PC-3 (cell line): ENCODE results near the gene CRIP2. TPM values are rescaled to one million over a fixed set of nuclear protein-coding genes. Genes with fewer than 3 reads are reported as not detected.
A peak's percentile ranks its signal among the peaks of the same experiment; 100 is the strongest.

Experiments
- ATAC-seq: fragments of 200-7000 bp; cut with Tn5 transposase; 2 replicates; pipeline ENCODE4 v1.9.1; 2020; ENCODE audit warnings: mild to moderate bottlenecking, moderate library complexity
- BruUV-seq: library from RNA; stranded (reverse); fragments of 400-500 nt; replicated peaks from 2 replicates; lab custom pipeline; 2021; lab: Mats Ljungman, UMichigan
- CTCF ChIA-PET: fragments of 300-600 bp; sonication (Branson Sonifier 250); formaldehyde crosslinking; loops from one replicate; lab custom pipeline; 2022; ENCODE audit warnings: antibody characterized with exemption; lab: Charles Lee
- POLR2A ChIA-PET: fragments of 300-600 bp; sonication (Branson Sonifier 250); formaldehyde crosslinking; loops from one replicate; lab custom pipeline; 2022; ENCODE audit warnings: antibody characterized with exemption; ENCODE audit not compliant: unreplicated experiment; lab: Charles Lee
- DNase-seq: peaks from one replicate; pipeline ENCODE4 v3.0.0-alpha.2; 2015
- H2AFZ ChIP-seq: fragments of 300-600 bp; sonication (generic); 2 replicates; pipeline ENCODE4 v1.6.0; 2016; ENCODE audit warnings: antibody characterized with exemption, low read length
- H3F3A ChIP-seq: fragments of 300-600 bp; sonication (generic); one replicate; pipeline ENCODE4 v1.6.0; 2017; ENCODE audit warnings: antibody characterized with exemption, low read length, control low read depth, mild to moderate bottlenecking; ENCODE audit not compliant: unreplicated experiment
- H3K27ac ChIP-seq: fragments of 300-600 bp; sonication (generic); 2 replicates; pipeline ENCODE4 v1.5.1; 2016; ENCODE audit warnings: mild to moderate bottlenecking, low read length
- H3K27me3 ChIP-seq: fragments of 300-600 bp; sonication (generic); 2 replicates; pipeline ENCODE4 v1.6.1; 2016; ENCODE audit warnings: low read length, mixed read lengths
- H3K36me3 ChIP-seq: fragments of 300-600 bp; sonication (generic); 2 replicates; pipeline ENCODE4 v1.6.1; 2016; ENCODE audit warnings: low read depth, mixed run types, low read length, mixed read lengths
- H3K4me1 ChIP-seq: fragments of 300-600 bp; sonication (generic); 2 replicates; pipeline ENCODE4 v1.5.1; 2016; ENCODE audit warnings: low read length; ENCODE audit not compliant: insufficient read depth
- H3K4me2 ChIP-seq: fragments of 300-600 bp; sonication (generic); 2 replicates; pipeline ENCODE4 v1.6.0; 2016; ENCODE audit warnings: low read length
- H3K4me3 ChIP-seq: fragments of 300-600 bp; sonication (generic); 2 replicates; pipeline ENCODE4 v1.5.1; 2016; ENCODE audit warnings: mild to moderate bottlenecking, low read length, mixed read lengths
- H3K79me2 ChIP-seq: fragments of 300-600 bp; sonication (generic); 2 replicates; pipeline ENCODE4 v1.6.1; 2017; ENCODE audit warnings: low read length, mixed read lengths
- H3K9ac ChIP-seq: fragments of 300-600 bp; sonication (generic); 2 replicates; pipeline ENCODE4 v1.6.0; 2016; ENCODE audit warnings: mild to moderate bottlenecking, low read length
- H3K9me2 ChIP-seq: fragments of 300-600 bp; sonication (generic); replicated peaks from 2 replicates; pipeline ENCODE4 v1.6.1; 2016; ENCODE audit warnings: mixed run types, low read length, mixed read lengths
- H3K9me3 ChIP-seq: fragments of 300-600 bp; sonication (generic); 2 replicates; pipeline ENCODE4 v1.6.1; 2016; ENCODE audit warnings: low read length, mixed read lengths
- H4K20me1 ChIP-seq: fragments of 300-600 bp; sonication (generic); 2 replicates; pipeline ENCODE4 v1.6.1; 2016; ENCODE audit warnings: low read length, mixed read lengths
- CTCF ChIP-seq: fragments of 300-600 bp; sonication (generic); conservative IDR thresholded peaks from 2 replicates; pipeline ENCODE4 v1.5.1; 2017; ENCODE audit warnings: antibody characterized with exemption, low read depth, mild to moderate bottlenecking, low read length
- EZH2 ChIP-seq: fragments of 300-600 bp; sonication (generic); IDR thresholded peaks from one replicate; pipeline ENCODE4 v1.6.1; 2017; ENCODE audit warnings: antibody characterized with exemption, mild to moderate bottlenecking, low read length; ENCODE audit not compliant: unreplicated experiment
- EZH2phosphoT487 ChIP-seq: fragments of 300-600 bp; sonication (generic); IDR thresholded peaks from 2 replicates; pipeline ENCODE4 v1.6.1; 2018; ENCODE audit warnings: mild to moderate bottlenecking, antibody characterized with exemption, low read length, borderline replicate concordance
- intact Hi-C: fragments of 100-400 bp; cut with micrococcal nuclease; formaldehyde crosslinking; loops from 2 replicates; pipeline ENCODE4 v1.9.0; 2023
- total RNA-seq: library from RNA; depleted of rRNA; stranded (reverse); fragments of >200 nt; gene quantifications from 2 replicates; pipeline ENCODE4 v1.2.3, GENCODE V29; 2014

The CRIP2 gene
- total RNA-seq, 1 experiment from 2014 or later: 100 TPM

DNA sequence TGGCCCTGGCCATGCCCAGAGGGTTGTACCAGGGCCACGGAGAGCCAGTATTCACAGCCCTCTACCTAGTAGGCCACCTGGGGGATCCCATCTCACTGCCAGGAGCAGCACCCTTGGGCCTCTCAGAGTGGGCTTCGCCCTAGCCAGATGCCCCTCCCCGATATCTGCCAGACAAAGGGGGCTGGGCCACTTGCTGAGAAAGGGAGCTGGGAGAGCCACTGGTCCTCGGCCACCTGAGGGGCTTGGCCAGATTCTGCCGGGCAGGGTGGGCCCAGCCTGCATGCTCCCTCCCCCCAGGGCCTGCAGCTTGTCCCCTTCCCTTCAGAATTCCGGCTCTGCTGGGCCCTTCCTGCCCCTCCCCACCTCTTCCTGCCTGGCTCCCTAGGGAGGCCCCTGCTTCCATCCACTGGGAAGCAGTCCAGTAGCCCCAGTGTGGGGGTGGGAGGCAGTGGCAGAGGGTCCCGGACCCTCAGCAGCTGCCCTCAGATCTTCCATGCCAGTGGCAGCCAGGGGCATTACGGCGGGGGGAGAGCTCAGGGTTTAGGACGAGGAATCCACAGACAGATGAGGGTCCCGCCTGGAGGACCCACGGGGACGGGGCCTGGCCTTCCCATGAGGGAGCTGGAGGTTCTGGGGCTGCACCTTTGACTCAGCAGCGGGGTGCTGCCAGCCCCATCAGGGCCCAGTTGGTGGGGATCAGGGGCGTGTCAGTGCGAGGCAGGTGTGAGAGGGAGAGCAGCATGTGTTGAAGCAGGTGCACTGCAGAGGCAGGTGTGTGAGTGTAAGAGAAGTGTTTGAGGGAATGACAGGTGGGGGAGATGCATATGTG is 2.4 kb downstream of the CRIP2 start:
- ChIA-PET CTCF (no interaction called here), POLR2A (no interaction called here)
- BruUV-seq: no TSS peak
- Histone ChIP-seq H4K20me1 (no peaks in the 10 kb centered on the region), H3F3A (no peaks in the 10 kb centered on the region), H3K27me3 (no peaks in the 10 kb centered on the region), H3K27ac (peak overlapping the region; percentile 69), H3K36me3 (no peaks in the 10 kb centered on the region), H2AFZ (no peak overlapping the region), H3K4me3 (peak overlapping the region; percentile 82), H3K9me2 (no peaks in the 10 kb centered on the region), H3K4me2 (peak overlapping the region; percentile 85), H3K79me2 (peaks cover 8% of the 10 kb centered on the region), H3K4me1 (peaks cover 50% of the 10 kb centered on the region), H3K9ac (peak overlapping the region; percentile 66), H3K9me3 (no peaks in the 10 kb centered on the region)
- intact Hi-C loops: no loop called here
- ATAC-seq (no peak), DNase-seq (no peak)
- no peak for TF ChIP-seq EZH2phosphoT487
- TF ChIP-seq CTCF: no peak
- no peak for TF ChIP-seq EZH2

DNA sequence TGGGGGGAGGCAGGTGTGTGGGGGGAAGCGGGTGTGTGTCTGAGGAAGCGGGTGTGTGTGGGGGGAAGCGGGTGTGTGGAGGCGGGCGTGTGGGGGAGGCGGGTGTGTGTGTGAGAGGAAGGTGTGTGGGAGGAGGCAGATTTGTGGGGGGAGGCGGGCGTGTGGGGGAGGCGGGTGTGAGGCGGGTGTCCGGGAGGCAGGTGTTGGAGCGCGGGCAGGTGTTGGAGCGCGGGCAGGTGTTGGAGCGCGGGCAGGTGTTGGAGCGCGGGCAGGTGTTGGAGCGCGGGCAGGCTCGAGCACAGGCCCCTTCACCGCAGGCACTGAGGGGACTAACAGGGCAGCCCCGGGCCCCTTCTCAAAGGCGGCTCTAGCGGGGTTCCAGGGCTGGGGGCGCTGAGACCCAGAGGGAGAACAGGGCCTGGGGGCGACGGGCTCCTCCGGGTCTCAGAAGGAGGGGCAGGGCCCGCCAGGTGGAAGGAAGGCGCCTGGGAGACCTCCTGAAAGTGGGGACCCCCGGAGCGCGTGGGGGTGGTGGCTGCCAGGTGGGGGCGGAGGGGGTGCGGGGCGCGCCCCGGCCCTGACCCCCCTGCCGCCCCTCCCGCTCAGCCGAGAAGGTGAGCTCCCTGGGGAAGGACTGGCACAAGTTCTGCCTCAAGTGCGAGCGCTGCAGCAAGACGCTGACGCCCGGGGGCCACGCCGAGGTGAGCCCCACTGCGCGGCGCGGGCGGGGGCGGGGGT is 3.2 kb downstream of the CRIP2 start:
- TF ChIP-seq EZH2phosphoT487 (no peak), EZH2 (no peak), CTCF (no peak)
- Histone ChIP-seq H3K27me3 (no peaks in the 10 kb centered on the region), H3K36me3 (no peaks in the 10 kb centered on the region), H3K4me3 (no peak overlapping the region), H3K27ac (no peak overlapping the region), H3K79me2 (peaks cover 8% of the 10 kb centered on the region), H3K9me3 (no peaks in the 10 kb centered on the region), H3K4me1 (peaks cover 53% of the 10 kb centered on the region), H3K4me2 (peak overlapping the region; percentile 85; the same call in 1 of the 2 replicates), H3K9me2 (no peaks in the 10 kb centered on the region), H4K20me1 (no peaks in the 10 kb centered on the region), H2AFZ (no peak overlapping the region), H3F3A (no peaks in the 10 kb centered on the region), H3K9ac (no peak overlapping the region)
- POLR2A ChIA-PET: no interaction called here
- ATAC-seq (no peak), DNase-seq (no peak)
- intact Hi-C loops: no loop called here
- CTCF ChIA-PET: no interaction called here
- BruUV-seq: no TSS peak
